Thymus (tissue), 11 donors: ENCODE measurements around the gene APOM. TPM values are rescaled to one million over a fixed set of nuclear protein-coding genes. Genes with fewer than 3 reads are reported as not detected.

Source experiments
- DNase-seq, 9 donors: peaks; one replicate each; pipeline ENCODE4 v3.0.0-alpha.2; 2013; ENCODE audit warnings: low spot score in 9 of 9, low read depth in 6 of 9, missing footprints in 1 of 9
- H3K27ac ChIP-seq, 2 donors: one replicate each; pipeline ENCODE4 v1.5.1; 2013; ENCODE audit warnings: control low read depth in 1 of 2, low read depth in 1 of 2, low read length in 1 of 2, mild to moderate bottlenecking in 1 of 2, moderate library complexity in 1 of 2
- H3K27me3 ChIP-seq, 2 donors: one replicate each; pipeline ENCODE4 v1.5.1; 2013; ENCODE audit warnings: low read length in 1 of 2; ENCODE audit not compliant: control insufficient read depth in 2 of 2, insufficient read depth in 1 of 2
- H3K36me3 ChIP-seq, 2 donors: one replicate each; pipeline ENCODE4 v1.5.1; 2013; ENCODE audit warnings: low read length in 1 of 2, mild to moderate bottlenecking in 1 of 2, moderate library complexity in 1 of 2; ENCODE audit not compliant: control insufficient read depth in 2 of 2, insufficient read depth in 2 of 2
- H3K4me1 ChIP-seq, 2 donors: one replicate each; pipeline ENCODE4 v1.5.1; 2013; ENCODE audit warnings: low read length in 2 of 2; ENCODE audit not compliant: control insufficient read depth in 2 of 2, insufficient read depth in 2 of 2
- H3K4me3 ChIP-seq, 2 donors: one replicate each; pipeline ENCODE4 v1.5.1; 2013; ENCODE audit warnings: low read length in 2 of 2, control low read depth in 1 of 2, mild to moderate bottlenecking in 1 of 2
- H3K9me3 ChIP-seq, 2 donors: one replicate each; pipeline ENCODE4 v1.5.1; 2013; ENCODE audit warnings: low read length in 1 of 2, mild to moderate bottlenecking in 1 of 2; ENCODE audit not compliant: control insufficient read depth in 2 of 2, insufficient read depth in 1 of 2
- WGBS: extraction: QIAGEN DNeasy Blood & Tissue Kit; methylation state at CpG from one replicate; pipeline ENCODE4 v1.1.7; 2013; 5-methylcytosine and 5-hydroxymethylcytosine counted together
- polyA plus RNA-seq: library from polyadenylated mRNA; stranded (reverse); fragments of 200-250 nt; gene quantifications from one replicate; pipeline ENCODE4 v1.2.3, GENCODE V29; 2013
- total RNA-seq: library from RNA; stranded (reverse); fragments of 120-200 nt; gene quantifications from one replicate; pipeline ENCODE4 v1.2.4, GENCODE V29; 2013
- donor health status: healthy.

The APOM gene
- total and polyA plus RNA-seq, 2 donors: 6.1 to 9.1 TPM

DNA sequence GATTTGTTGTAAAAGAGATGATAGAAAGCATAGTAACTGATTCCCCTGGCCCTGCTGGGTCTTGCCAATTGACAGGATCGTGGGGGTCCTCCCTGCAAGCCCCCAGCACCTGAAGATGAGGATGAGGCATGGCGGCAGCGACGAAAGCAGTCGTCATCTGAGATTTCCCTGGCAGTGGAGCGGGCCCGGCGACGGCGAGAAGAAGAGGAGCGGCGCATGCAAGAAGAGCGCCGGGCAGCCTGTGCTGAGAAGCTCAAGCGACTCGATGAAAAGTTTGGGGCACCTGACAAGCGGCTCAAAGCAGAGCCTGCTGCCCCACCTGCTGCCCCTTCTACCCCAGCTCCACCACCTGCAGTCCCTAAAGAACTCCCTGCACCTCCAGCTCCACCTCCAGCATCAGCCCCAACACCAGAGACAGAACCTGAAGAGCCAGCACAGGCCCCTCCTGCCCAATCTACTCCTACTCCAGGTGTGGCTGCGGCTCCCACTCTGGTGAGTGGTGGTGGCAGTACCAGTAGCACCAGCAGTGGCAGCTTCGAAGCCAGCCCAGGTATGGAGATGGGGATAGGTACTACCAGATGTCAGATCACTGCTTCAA lies 27.9 kb upstream of the APOM start:
- WGBS: 98% methylated on average over 19 of the region's 19 CpGs
- Histone ChIP-seq H3K9me3 (peaks cover 0 to 3% of the 10 kb centered on the region in 2 donors), H3K4me3 (no peak overlapping the region), H3K27ac (no peak overlapping the region), H3K27me3 (no peaks in the 10 kb centered on the region), H3K4me1 (peaks cover 0 to 5% of the 10 kb centered on the region in 2 donors), H3K36me3 (peaks cover 96 to 99% of the 10 kb centered on the region in 2 donors)
- no peak for DNase-seq

DNA sequence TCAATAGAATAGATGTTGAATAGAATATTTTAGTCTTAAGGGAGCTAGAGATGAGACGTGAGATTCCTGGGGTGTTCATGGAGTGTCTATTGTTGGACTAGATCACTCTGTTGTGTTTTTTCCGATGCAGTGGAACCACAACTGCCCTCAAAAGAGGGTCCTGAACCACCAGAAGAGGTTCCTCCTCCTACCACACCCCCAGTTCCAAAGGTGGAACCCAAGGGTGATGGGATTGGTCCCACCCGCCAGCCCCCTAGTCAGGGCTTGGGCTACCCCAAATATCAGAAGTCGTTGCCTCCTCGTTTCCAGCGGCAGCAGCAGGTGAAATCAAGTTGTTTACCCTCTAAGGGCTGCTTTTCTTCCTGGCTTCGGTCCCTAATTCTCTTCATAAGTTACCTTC lies 26.7 kb upstream of the APOM start:
- Histone ChIP-seq H3K36me3 (peaks cover 99 to 100% of the 10 kb centered on the region in 2 donors), H3K4me1 (peaks cover 0 to 3% of the 10 kb centered on the region in 2 donors), H3K9me3 (peaks cover 0 to 3% of the 10 kb centered on the region in 2 donors), H3K4me3 (no peak overlapping the region), H3K27ac (no peak overlapping the region), H3K27me3 (no peaks in the 10 kb centered on the region)
- DNase-seq: no peak
- 98% methylated on average over 7 of the region's 7 CpGs for WGBS

GRCh38 chr6:31630177-31630934 lies 25.3 kb upstream of the APOM start:
- Histone ChIP-seq H3K4me3 (no peak overlapping the region), H3K9me3 (no peaks in the 10 kb centered on the region), H3K27ac (no peak overlapping the region), H3K36me3 (peaks cover 100% of the 10 kb centered on the region in 2 donors), H3K4me1 (no peaks in the 10 kb centered on the region), H3K27me3 (no peaks in the 10 kb centered on the region)
- WGBS: 98% methylated on average over 25 of the region's 25 CpGs
- DNase-seq: no peak

GRCh38 chr6:31631209-31631608 lies 24.5 kb upstream of the APOM start:
- no peaks in the 10 kb centered on the region for H3K27me3 ChIP-seq
- WGBS: 96% methylated on average over 16 of the region's 16 CpGs

GRCh38 chr6:31631681-31632278 lies 23.9 kb upstream of the APOM start:
- H3K4me1 ChIP-seq: no peaks in the 10 kb centered on the region
- H3K4me3 ChIP-seq: no peak overlapping the region
- WGBS: 97% methylated on average over 32 of the region's 32 CpGs
- H3K36me3 ChIP-seq: peaks cover 100% of the 10 kb centered on the region in 2 donors
- no peak overlapping the region for H3K27ac ChIP-seq
- no peaks in the 10 kb centered on the region for H3K27me3 ChIP-seq
- DNase-seq: no peak
- H3K9me3 ChIP-seq: no peaks in the 10 kb centered on the region

More at GRCh38 chr6:31631209-31631608, 24.5 kb upstream of the APOM start:
- peaks cover 100% of the 10 kb centered on the region in 2 donors for H3K36me3 ChIP-seq
- no peaks in the 10 kb centered on the region for H3K9me3 ChIP-seq
- H3K27ac ChIP-seq: no peak overlapping the region
- no peak for DNase-seq
- no peaks in the 10 kb centered on the region for H3K4me1 ChIP-seq
- no peak overlapping the region for H3K4me3 ChIP-seq

GRCh38 chr6:31632279-31632946 lies 23.3 kb upstream of the APOM start:
- Histone ChIP-seq H3K4me1 (no peaks in the 10 kb centered on the region), H3K9me3 (no peaks in the 10 kb centered on the region), H3K4me3 (no peak overlapping the region), H3K36me3 (peaks cover 100% of the 10 kb centered on the region in 2 donors), H3K27me3 (no peaks in the 10 kb centered on the region), H3K27ac (no peak overlapping the region)
- no peak for DNase-seq
- 97% methylated on average over 26 of the region's 26 CpGs for WGBS

GRCh38 chr6:31633447-31633846 lies 22.2 kb upstream of the APOM start:
- 98% methylated on average over 7 of the region's 7 CpGs for WGBS
- peaks cover 95 to 98% of the 10 kb centered on the region in 2 donors for H3K36me3 ChIP-seq
- no peaks in the 10 kb centered on the region for H3K4me1 ChIP-seq
- H3K9me3 ChIP-seq: no peaks in the 10 kb centered on the region
- H3K4me3 ChIP-seq: no peak overlapping the region
- H3K27me3 ChIP-seq: no peaks in the 10 kb centered on the region
- no peak overlapping the region for H3K27ac ChIP-seq
- no peak for DNase-seq

DNA sequence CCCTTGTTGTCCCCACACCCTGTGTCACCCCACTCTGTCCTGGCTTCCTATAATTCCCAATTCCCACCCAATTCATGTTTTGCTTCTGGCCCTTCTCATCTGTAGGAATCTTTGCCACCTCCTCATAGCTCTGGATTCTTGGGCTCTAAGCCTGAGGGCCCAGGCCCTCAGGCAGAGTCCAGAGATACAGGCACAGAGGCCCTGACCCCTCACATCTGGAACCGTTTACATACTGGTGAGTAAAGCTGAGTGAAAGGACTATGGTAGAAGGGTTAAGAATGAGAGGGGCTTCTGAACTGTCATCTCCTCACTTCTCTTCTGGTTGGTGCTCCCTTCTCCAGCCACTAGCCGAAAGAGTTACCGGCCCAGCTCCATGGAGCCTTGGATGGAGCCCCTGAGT lies 21.6 kb upstream of the APOM start:
- H3K36me3 ChIP-seq: peaks cover 94 to 96% of the 10 kb centered on the region in 2 donors
- no peak overlapping the region for H3K27ac ChIP-seq
- 99% methylated on average over 3 of the region's 3 CpGs for WGBS
- no peaks in the 10 kb centered on the region for H3K4me1 ChIP-seq
- no peak overlapping the region for H3K4me3 ChIP-seq
- no peak for DNase-seq
- no peaks in the 10 kb centered on the region for H3K27me3 ChIP-seq
- H3K9me3 ChIP-seq: no peaks in the 10 kb centered on the region
